ENCODE measurements around the gene STMN3. TPM values are rescaled to one million over a fixed set of nuclear protein-coding genes. Genes with fewer than 3 reads are reported as not detected.

Gene STMN3
- total and polyA plus RNA-seq, 10 of the 15 experiments (the other 5 are each of a cell fraction or from before 2014, with no cell fraction given), result 0.09 to 3.6 (median 1.4) TPM; not detected in 1

GRCh38 chr20:63687419-63688178 lies 34.4 kb upstream of the STMN3 start:
- ChIA-PET POLR2A (no interaction called here), SMC1A (ENCODE audit: uncharacterized antibody, unreplicated experiment) (interaction anchor here (1.5 kb wide), 1 partner anchor 150 kb away, joined by 3 read pairs; no protein-coding TSS in a partner anchor), RAD21 (ENCODE audit: unreplicated experiment) (no interaction called here), CTCF (no interaction called here)
- Histone ChIP-seq H4K20me1 (ENCODE audit: control insufficient read depth, insufficient read depth) (no peaks in the 10 kb centered on the region), H3K4me3 (no peak overlapping the region), H3K4me1 (ENCODE audit: control insufficient read depth, insufficient read depth, low read length) (no peaks in the 10 kb centered on the region), H3K4me2 (ENCODE audit: control insufficient read depth, insufficient read depth) (no peak overlapping the region), H3K9ac (ENCODE audit: control insufficient read depth, insufficient read depth, low read length) (no peak overlapping the region), H3K27me3 (replicated peaks in 1 of 2; ENCODE audit: control insufficient read depth in 2 of 2, insufficient read depth in 2 of 2, low read length in 1 of 2) (no peaks in the 10 kb centered on the region), H2AFZ (ENCODE audit: control insufficient read depth, low read depth, low read length) (no peak overlapping the region), H3K9me3 (replicated peaks; ENCODE audit: control insufficient read depth, insufficient read depth, low read length) (no peaks in the 10 kb centered on the region), H3K79me2 (ENCODE audit: control insufficient read depth, insufficient read depth, low read length) (no peaks in the 10 kb centered on the region), H3K36me3 (ENCODE audit: control insufficient read depth in 2 of 2, insufficient read depth in 2 of 2, low read length in 1 of 2) (no peaks in the 10 kb centered on the region), H3K27ac (ENCODE audit: control insufficient read depth, insufficient read depth) (no peak overlapping the region)
- DNase-seq (ENCODE audit: low read depth, low spot score) (no peak), FAIRE-seq (no peak), ATAC-seq (no peak)
- WGBS (ENCODE audit: insufficient coverage, insufficient replicate concordance, low lambda C conversion rate, missing lambda C conversion rate), result 88% methylated on average over 28 of the region's 29 CpGs
- BruUV-seq (replicated peaks), result no TSS peak
- intact Hi-C loops (cut with micrococcal nuclease; ENCODE audit: unreplicated experiment) (no loop called here), in situ Hi-C loops (cut with MboI) (no loop called here)
- TF ChIP-seq CHD2 (IDR thresholded peaks at IDR 0.05; ENCODE audit: borderline replicate concordance, low read depth, low read length) (no peak), SP1 (IDR thresholded peaks at IDR 0.05; ENCODE audit: low read depth, low read length) (no peak), ATF3 (IDR thresholded peaks at IDR 0.05; ENCODE audit: borderline replicate concordance, extremely low read depth, low read depth, low read length) (no peak), MYC (IDR thresholded peaks at IDR 0.05; ENCODE audit: insufficient read depth, insufficient read length, insufficient replicate concordance, low read length, severe bottlenecking) (no peak), CREM (IDR thresholded peaks at IDR 0.05; ENCODE audit: low read depth) (no peak), SPI1 (IDR thresholded peaks at IDR 0.05; ENCODE audit: borderline replicate concordance, insufficient read depth, low read depth, low read length) (no peak), CHD4 (IDR thresholded peaks at IDR 0.05) (no peak), BMI1 (IDR thresholded peaks at IDR 0.05; ENCODE audit: borderline replicate concordance) (no peak), HSF1 (IDR thresholded peaks at IDR 0.05; ENCODE audit: low read depth, low read length) (no peak)
- TF ChIP-seq, protein P1, sequence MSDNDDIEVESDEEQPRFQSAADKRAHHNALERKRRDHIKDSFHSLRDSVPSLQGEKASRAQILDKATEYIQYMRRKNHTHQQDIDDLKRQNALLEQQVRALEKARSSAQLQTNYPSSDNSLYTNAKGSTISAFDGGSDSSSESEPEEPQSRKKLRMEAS (IDR thresholded peaks at IDR 0.05; ENCODE audit: low read depth, low read length), result no peak
- TF ChIP-seq, protein P2, sequence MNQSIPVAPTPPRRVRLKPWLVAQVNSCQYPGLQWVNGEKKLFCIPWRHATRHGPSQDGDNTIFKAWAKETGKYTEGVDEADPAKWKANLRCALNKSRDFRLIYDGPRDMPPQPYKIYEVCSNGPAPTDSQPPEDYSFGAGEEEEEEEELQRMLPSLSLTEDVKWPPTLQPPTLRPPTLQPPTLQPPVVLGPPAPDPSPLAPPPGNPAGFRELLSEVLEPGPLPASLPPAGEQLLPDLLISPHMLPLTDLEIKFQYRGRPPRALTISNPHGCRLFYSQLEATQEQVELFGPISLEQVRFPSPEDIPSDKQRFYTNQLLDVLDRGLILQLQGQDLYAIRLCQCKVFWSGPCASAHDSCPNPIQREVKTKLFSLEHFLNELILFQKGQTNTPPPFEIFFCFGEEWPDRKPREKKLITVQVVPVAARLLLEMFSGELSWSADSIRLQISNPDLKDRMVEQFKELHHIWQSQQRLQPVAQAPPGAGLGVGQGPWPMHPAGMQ (IDR thresholded peaks at IDR 0.05; ENCODE audit: borderline replicate concordance), result no peak
